ENCODE data around the gene PTPRE. TPM values are rescaled to one million over a fixed set of nuclear protein-coding genes. Genes with fewer than 3 reads are reported as not detected.

The PTPRE gene
- total RNA-seq, 1 donor from 2014 or later: 2.4 TPM

DNA sequence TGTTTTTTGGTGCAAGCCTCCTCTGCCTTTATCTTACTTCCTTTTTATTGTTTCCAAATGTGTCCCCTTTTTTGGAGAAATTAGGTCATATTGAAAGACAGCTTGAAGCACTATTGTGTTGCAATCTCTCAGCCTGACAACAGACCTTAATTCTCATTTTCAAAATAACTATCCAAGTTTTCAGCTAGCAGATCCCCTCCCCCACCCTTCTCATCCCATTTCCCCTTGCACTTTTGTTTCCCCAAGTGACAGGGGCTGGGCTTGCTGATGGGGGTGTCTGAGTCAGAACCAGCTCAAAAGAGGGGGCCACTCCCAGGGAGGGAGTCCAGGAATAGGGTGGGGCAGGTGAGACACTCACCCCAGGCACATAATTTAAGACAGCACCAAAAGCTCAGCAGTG is 144.0 kb downstream of the PTPRE start:
- no peak overlapping the region for H3K27ac Mint-ChIP-seq
- H3K4me1 Mint-ChIP-seq (ENCODE audit: low read depth): peaks cover 10% of the 10 kb centered on the region
- TF ChIP-seq CTCF (IDR thresholded peaks at IDR 0.05; ENCODE audit: unreplicated experiment): no peak
- DNase-seq (ENCODE audit: low spot score, unreplicated experiment): no peak
- H3K27me3 Mint-ChIP-seq: no peaks in the 10 kb centered on the region
- no peaks in the 10 kb centered on the region for H3K9me3 Mint-ChIP-seq (ENCODE audit: low read depth)
- no peaks in the 10 kb centered on the region for H3K36me3 Mint-ChIP-seq (ENCODE audit: insufficient read depth)
- no peak overlapping the region for H3K4me3 Mint-ChIP-seq (ENCODE audit: low read depth)

DNA sequence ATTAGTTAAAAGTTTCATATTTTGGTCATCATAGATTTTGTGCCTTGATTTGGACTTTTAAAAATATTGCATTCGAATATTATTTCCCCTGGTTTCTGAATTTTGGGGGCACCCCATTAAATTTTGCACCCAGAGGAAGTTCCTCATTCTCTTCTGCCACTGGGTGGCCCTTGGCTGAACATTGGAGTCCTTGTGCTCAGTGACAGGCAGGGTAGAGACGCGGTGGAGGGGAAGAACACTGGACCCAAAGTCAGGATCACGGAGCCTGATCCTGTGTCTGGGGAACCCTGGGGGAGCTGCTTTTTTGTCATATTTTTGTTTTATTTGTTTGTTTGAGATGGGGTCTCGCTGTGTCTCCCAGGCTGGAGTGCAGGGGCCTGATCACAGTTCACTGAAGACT is 144.6 kb downstream of the PTPRE start:
- DNase-seq (ENCODE audit: low spot score, unreplicated experiment): no peak
- Mint-ChIP-seq H3K4me1 (ENCODE audit: low read depth) (peaks cover 10% of the 10 kb centered on the region), H3K27me3 (no peaks in the 10 kb centered on the region), H3K4me3 (ENCODE audit: low read depth) (no peak overlapping the region), H3K9me3 (ENCODE audit: low read depth) (no peaks in the 10 kb centered on the region), H3K27ac (no peak overlapping the region), H3K36me3 (ENCODE audit: insufficient read depth) (no peaks in the 10 kb centered on the region)
- no peak for TF ChIP-seq CTCF (IDR thresholded peaks at IDR 0.05; ENCODE audit: unreplicated experiment)

DNA sequence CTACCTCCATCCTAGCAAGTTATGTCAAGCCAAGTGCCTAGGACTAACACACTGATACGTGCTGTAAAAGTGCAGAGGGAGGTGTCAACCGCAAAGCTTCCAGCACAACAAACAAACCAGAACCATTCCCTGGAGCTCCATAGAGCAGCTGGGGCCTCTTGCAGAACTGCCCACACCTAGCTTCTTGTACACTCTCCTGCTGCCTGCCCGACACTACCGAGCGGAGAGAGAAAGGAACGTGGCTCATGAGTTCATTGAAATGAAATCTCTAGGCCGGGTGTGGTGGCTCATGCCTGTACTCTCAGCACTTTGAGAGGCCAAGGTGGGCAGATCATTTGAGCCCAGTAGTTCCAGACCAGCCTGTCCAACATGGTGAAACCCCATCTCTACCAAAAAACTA is 145.8 kb downstream of the PTPRE start:
- no peaks in the 10 kb centered on the region for H3K27me3 Mint-ChIP-seq
- no peaks in the 10 kb centered on the region for H3K36me3 Mint-ChIP-seq (ENCODE audit: insufficient read depth)
- no peak overlapping the region for H3K4me3 Mint-ChIP-seq (ENCODE audit: low read depth)
- no peaks in the 10 kb centered on the region for H3K9me3 Mint-ChIP-seq (ENCODE audit: low read depth)
- peaks cover 6% of the 10 kb centered on the region for H3K4me1 Mint-ChIP-seq (ENCODE audit: low read depth)
- H3K27ac Mint-ChIP-seq: no peak overlapping the region
- TF ChIP-seq CTCF (IDR thresholded peaks at IDR 0.05; ENCODE audit: unreplicated experiment): no peak
- no peak for DNase-seq (ENCODE audit: low spot score, unreplicated experiment)

- no peak for TF ChIP-seq CTCF (IDR thresholded peaks at IDR 0.05; ENCODE audit: unreplicated experiment)
Observed at GRCh38 chr10:128053356-128053755, 146.5 kb downstream of the PTPRE start.

DNA sequence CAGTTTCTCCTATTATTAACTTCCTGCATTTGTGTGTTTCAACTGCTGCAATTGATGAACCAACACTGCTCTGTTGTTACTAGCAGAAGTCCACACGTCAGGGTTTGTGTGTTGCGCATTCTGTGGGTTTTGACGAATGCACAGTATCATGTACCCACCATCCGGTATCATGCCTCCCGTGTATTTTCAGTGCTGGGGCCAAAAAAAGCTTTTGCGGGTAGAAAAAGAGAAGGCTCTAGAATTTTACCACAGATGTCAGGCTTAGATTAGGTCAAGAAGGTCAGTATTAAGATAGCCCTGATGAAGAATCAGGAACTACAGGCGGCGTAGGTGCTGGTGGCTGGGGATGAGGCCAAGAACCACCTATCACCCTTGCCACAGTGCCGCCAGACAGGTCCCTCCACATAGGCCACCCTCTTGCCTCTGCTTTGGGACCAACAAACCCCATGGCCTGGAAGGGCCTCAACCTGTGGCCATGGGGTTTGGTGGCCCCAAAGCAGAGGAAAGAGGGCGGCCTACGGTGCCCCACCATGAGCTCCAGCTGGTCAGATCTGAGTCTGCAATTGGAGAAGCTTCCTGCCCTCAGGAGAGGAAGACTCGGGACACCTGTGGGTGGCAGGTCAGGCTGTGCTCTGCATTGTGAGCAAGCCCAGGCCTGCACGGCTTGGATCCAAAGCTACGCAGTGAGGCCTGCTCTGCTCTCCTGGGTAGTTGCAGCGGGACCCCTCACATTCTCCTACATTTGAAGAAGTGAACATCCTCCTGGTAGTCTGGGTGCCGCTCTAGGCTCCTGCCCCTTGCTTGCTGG is 147.5 kb downstream of the PTPRE start:
- H3K27me3 Mint-ChIP-seq: no peaks in the 10 kb centered on the region
- H3K9me3 Mint-ChIP-seq (ENCODE audit: low read depth): no peaks in the 10 kb centered on the region
- no peak for DNase-seq (ENCODE audit: low spot score, unreplicated experiment)
- H3K4me3 Mint-ChIP-seq (ENCODE audit: low read depth): no peak overlapping the region
- H3K27ac Mint-ChIP-seq: no peak overlapping the region
- TF ChIP-seq CTCF (IDR thresholded peaks at IDR 0.05; ENCODE audit: unreplicated experiment): no peak
- H3K4me1 Mint-ChIP-seq (ENCODE audit: low read depth): no peaks in the 10 kb centered on the region
- no peaks in the 10 kb centered on the region for H3K36me3 Mint-ChIP-seq (ENCODE audit: insufficient read depth)

More at GRCh38 chr10:128053356-128053755, 146.5 kb downstream of the PTPRE start:
- no peak overlapping the region for H3K4me3 Mint-ChIP-seq (ENCODE audit: low read depth)
- no peaks in the 10 kb centered on the region for H3K27me3 Mint-ChIP-seq
- DNase-seq (ENCODE audit: low spot score, unreplicated experiment): no peak
- H3K27ac Mint-ChIP-seq: no peak overlapping the region
- no peaks in the 10 kb centered on the region for H3K4me1 Mint-ChIP-seq (ENCODE audit: low read depth)
- H3K36me3 Mint-ChIP-seq (ENCODE audit: insufficient read depth): no peaks in the 10 kb centered on the region
- no peaks in the 10 kb centered on the region for H3K9me3 Mint-ChIP-seq (ENCODE audit: low read depth)

Data from progenitor cell of endocrine pancreas (in vitro differentiated cells).